ENCODE measurements around the gene OASL. TPM values are rescaled to one million over a fixed set of nuclear protein-coding genes. Genes with fewer than 3 reads are reported as not detected.
"Not testable (repeated sequence)": the region's sequence is repeated elsewhere in the genome, so short reads cannot be mapped to it uniquely, and the experiment has no call there.

Gene OASL
- under 1 TPM in 3 of 4 donors, not detected in 1; 0.08 to 0.22 (median 0.13) TPM for polyA plus RNA-seq (ENCODE audit: insufficient read length in 4 of 4)

GRCh38 chr12:121038861-121039668 is at the start of gene OASL:
TSS of gene OASL (minus strand) at chr12:121039246. CDS start at chr12:121038971, 275 bp downstream.
- DNase-seq (ENCODE audit: low read depth in 4 of 4, low spot score in 2 of 4) = no peak

GRCh38 chr12:121088195-121088585 is 49.1 kb upstream of the OASL start:
- no peak for DNase-seq (ENCODE audit: low read depth in 4 of 4, low spot score in 2 of 4)

GRCh38 chr12:121087467-121088194 is 48.6 kb upstream of the OASL start:
- DNase-seq (ENCODE audit: low read depth in 4 of 4, low spot score in 2 of 4) = no peak

- no peak for DNase-seq (ENCODE audit: low read depth in 4 of 4, low spot score in 2 of 4)
Observed at GRCh38 chr12:121086781-121087295, 47.8 kb upstream of the OASL start.

- no peak for DNase-seq (ENCODE audit: low read depth in 4 of 4, low spot score in 2 of 4)
Observed at GRCh38 chr12:121085506-121086353, 46.7 kb upstream of the OASL start.

- no peak for DNase-seq (ENCODE audit: low read depth in 4 of 4, low spot score in 2 of 4)
Observed at GRCh38 chr12:121085069-121085468, 46.0 kb upstream of the OASL start.

- DNase-seq (ENCODE audit: low read depth in 4 of 4, low spot score in 2 of 4) = no peak
Observed at GRCh38 chr12:121084229-121084628, 45.2 kb upstream of the OASL start.

- DNase-seq (ENCODE audit: low read depth in 4 of 4, low spot score in 2 of 4) = no peak
Observed at GRCh38 chr12:121080909-121081308, 41.9 kb upstream of the OASL start.

- DNase-seq (ENCODE audit: low read depth in 4 of 4, low spot score in 2 of 4) = no peak
Observed at GRCh38 chr12:121079736-121080272, 40.8 kb upstream of the OASL start.

GRCh38 chr12:121077440-121077839 is 38.4 kb upstream of the OASL start:
- not testable (repeated sequence) for DNase-seq (ENCODE audit: low read depth in 4 of 4, low spot score in 2 of 4)

- not testable (repeated sequence) for DNase-seq (ENCODE audit: low read depth in 4 of 4, low spot score in 2 of 4)
Observed at GRCh38 chr12:121075911-121076310, 36.9 kb upstream of the OASL start.

- DNase-seq (ENCODE audit: low read depth in 4 of 4, low spot score in 2 of 4) = no peak
Observed at GRCh38 chr12:121072147-121072546, 33.1 kb upstream of the OASL start.

GRCh38 chr12:121069206-121069605 is 30.2 kb upstream of the OASL start:
- DNase-seq (ENCODE audit: low read depth in 4 of 4, low spot score in 2 of 4) = no peak

GRCh38 chr12:121065345-121065744 is 26.3 kb upstream of the OASL start:
- DNase-seq (ENCODE audit: low read depth in 4 of 4, low spot score in 2 of 4) = no peak

- DNase-seq (ENCODE audit: low read depth in 4 of 4, low spot score in 2 of 4) = not testable (repeated sequence)
Observed at GRCh38 chr12:121064586-121064985, 25.5 kb upstream of the OASL start.

GRCh38 chr12:121064116-121064515 is 25.1 kb upstream of the OASL start:
- DNase-seq (ENCODE audit: low read depth in 4 of 4, low spot score in 2 of 4) = no peak

- no peak for DNase-seq (ENCODE audit: low read depth in 4 of 4, low spot score in 2 of 4)
Observed at GRCh38 chr12:121062391-121063045, 23.5 kb upstream of the OASL start.

GRCh38 chr12:121061831-121062230 is 22.8 kb upstream of the OASL start:
- DNase-seq (ENCODE audit: low read depth in 4 of 4, low spot score in 2 of 4) = no peak

GRCh38 chr12:121060149-121061001 is 21.3 kb upstream of the OASL start:
- peak in 1 of 4 donors; percentile 7 for DNase-seq (ENCODE audit: low read depth in 4 of 4, low spot score in 2 of 4)

All from left renal cortex interstitium (tissue), 4 donors.